Brain microvascular endothelial cell (primary cell): ENCODE data around the gene A1BG.
"Not testable (repeated sequence)": the region's sequence is repeated elsewhere in the genome, so short reads cannot be mapped to it uniquely, and the experiment has no call there.

Experiments used
- DNase-seq: peaks from one replicate; pipeline ENCODE4 v3.0.0-alpha.2; 2020
- H3K27ac ChIP-seq: fragments of 250-450 bp; sonication (Bioruptor Pico); 2 replicates; pipeline ENCODE4 v1.5.1; 2020; ENCODE audit warnings: mild to moderate bottlenecking, moderate library complexity
- H3K27me3 ChIP-seq: fragments of 250-450 bp; sonication (Bioruptor Pico); replicated peaks from 2 replicates; pipeline ENCODE4 v1.5.1; 2020; ENCODE audit warnings: mild to moderate bottlenecking
- H3K36me3 ChIP-seq: fragments of 250-450 bp; sonication (Bioruptor Pico); replicated peaks from 2 replicates; pipeline ENCODE4 v1.5.1; 2020; ENCODE audit warnings: mild to moderate bottlenecking
- H3K4me3 ChIP-seq: 2 replicates; pipeline ENCODE4 v1.5.1; 2011; ENCODE audit warnings: low read depth, mild to moderate bottlenecking, control low read depth, low read length, moderate library complexity
- in situ Hi-C: cut with HindIII; loops from 2 replicates; pipeline ENCODE4 v1.10.0; 2017; ENCODE audit warnings: low sequenced_read_pairs, low pct_ligation_motif_present
- TF ChIP-seq, protein P1 (sequence below): IDR thresholded peaks from 2 replicates; pipeline ENCODE4 v1.5.1; 2011; ENCODE audit warnings: low read depth, mild to moderate bottlenecking, moderate library complexity, low read length, control low read depth, inconsistent platforms; ENCODE audit errors: missing control alignments

A1BG gene

DNA sequence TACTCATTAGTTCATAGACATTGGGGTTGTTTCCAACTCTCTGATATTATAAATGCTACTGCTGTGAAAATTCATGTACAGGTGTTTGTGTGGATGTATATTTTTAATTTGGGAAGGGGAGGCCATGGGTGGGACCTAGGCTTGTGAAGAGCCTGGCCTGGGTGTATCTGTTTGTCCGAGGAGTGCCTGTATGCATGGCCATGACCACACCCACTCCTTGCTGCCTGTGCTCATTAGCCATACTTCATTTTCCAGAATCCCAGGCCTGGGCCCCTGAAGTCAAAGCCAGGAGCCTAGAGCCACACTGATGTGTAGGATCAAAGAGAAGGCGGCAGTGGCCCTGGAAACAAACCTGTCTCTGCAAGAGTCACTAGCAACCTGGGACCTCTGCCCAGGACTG is 37.7 kb downstream of the A1BG start:
- in situ Hi-C loops = no loop called here
- Histone ChIP-seq H3K27me3 (no peaks in the 10 kb centered on the region), H3K4me3 (no peak overlapping the region), H3K36me3 (peaks cover 31% of the 10 kb centered on the region), H3K27ac (no peak overlapping the region)
- TF ChIP-seq, protein P1, sequence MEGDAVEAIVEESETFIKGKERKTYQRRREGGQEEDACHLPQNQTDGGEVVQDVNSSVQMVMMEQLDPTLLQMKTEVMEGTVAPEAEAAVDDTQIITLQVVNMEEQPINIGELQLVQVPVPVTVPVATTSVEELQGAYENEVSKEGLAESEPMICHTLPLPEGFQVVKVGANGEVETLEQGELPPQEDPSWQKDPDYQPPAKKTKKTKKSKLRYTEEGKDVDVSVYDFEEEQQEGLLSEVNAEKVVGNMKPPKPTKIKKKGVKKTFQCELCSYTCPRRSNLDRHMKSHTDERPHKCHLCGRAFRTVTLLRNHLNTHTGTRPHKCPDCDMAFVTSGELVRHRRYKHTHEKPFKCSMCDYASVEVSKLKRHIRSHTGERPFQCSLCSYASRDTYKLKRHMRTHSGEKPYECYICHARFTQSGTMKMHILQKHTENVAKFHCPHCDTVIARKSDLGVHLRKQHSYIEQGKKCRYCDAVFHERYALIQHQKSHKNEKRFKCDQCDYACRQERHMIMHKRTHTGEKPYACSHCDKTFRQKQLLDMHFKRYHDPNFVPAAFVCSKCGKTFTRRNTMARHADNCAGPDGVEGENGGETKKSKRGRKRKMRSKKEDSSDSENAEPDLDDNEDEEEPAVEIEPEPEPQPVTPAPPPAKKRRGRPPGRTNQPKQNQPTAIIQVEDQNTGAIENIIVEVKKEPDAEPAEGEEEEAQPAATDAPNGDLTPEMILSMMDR = no peak
- no peak for DNase-seq

DNA sequence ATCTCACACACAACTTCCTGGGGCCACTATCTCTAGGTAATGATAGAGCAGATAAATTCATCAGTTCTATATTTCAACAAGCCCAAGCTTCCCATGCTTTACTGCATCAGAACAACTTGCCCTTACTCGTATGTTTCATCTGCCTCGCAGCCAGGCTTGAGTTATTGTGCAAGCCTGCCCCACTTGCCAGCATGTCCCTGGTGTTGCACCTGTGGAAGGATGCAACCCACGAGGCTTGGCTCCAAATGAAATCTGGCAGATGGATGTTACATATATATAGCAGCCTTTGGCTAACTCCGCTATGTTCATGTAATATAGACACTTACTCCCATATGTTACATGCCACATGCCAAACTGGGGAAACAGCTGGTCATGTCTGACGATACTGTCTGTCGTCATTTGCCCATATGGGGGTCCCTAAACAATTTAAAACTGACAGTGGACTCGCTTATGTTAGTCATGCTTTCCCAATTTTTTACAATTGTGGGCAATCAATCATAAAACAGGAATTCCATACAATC is 41.9 kb downstream of the A1BG start:
- Histone ChIP-seq H3K27ac (no peak overlapping the region), H3K4me3 (no peak overlapping the region), H3K27me3 (no peaks in the 10 kb centered on the region), H3K36me3 (peaks cover 53% of the 10 kb centered on the region)
- TF ChIP-seq, protein P1 = no peak
- DNase-seq = no peak
- in situ Hi-C loops = no loop called here

DNA sequence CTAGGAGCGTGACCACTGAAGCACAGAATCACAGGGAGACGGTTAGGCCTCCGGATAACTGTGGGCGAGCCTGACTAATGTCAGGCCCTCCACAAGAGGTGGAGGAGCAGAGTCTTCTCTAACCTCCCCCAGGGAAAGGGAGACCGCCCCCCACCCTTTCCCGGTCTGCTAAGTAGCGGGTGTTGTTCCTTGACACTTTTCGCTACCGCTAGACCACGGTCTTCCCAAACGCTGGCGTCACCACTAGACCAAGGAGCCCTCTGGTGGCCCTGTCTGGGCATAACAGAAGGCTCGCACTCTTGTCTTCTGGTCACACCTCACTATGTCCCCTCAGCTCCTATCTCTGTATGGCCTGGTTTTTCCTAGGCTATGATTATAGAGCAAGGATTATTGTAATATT is 42.6 kb downstream of the A1BG start:
- in situ Hi-C loops, H3K4me3 ChIP-seq, H3K27ac ChIP-seq, H3K27me3 ChIP-seq: not testable (repeated sequence)
- TF ChIP-seq, protein P1 = peak; percentile 49
- H3K36me3 ChIP-seq = peaks cover 55% of the 10 kb centered on the region
- DNase-seq = peak; percentile 57

DNA sequence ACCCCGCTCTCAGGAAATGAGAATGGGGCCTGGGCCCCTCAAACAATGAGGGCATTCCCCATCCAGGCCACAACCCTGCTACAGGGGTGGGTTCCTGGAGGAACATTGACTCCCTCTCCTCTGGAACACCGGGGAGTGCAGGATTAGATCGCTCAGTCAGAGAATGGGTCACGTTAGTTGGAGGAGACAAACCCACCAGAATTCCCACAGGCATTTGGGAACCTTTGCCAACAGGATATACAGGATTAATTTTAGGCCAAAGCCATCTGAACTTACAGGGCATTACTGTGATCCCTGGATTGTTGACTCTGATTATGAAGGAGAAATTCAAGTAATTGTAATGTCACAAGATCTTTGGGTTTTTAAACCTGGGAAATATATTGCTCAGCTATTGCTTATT is 45.6 kb downstream of the A1BG start:
- in situ Hi-C loops = no loop called here
- no peak overlapping the region for H3K27ac ChIP-seq
- no peaks in the 10 kb centered on the region for H3K27me3 ChIP-seq
- TF ChIP-seq, protein P1 = no peak
- no peak for DNase-seq
- no peak overlapping the region for H3K4me3 ChIP-seq
- peaks cover 42% of the 10 kb centered on the region for H3K36me3 ChIP-seq

DNA sequence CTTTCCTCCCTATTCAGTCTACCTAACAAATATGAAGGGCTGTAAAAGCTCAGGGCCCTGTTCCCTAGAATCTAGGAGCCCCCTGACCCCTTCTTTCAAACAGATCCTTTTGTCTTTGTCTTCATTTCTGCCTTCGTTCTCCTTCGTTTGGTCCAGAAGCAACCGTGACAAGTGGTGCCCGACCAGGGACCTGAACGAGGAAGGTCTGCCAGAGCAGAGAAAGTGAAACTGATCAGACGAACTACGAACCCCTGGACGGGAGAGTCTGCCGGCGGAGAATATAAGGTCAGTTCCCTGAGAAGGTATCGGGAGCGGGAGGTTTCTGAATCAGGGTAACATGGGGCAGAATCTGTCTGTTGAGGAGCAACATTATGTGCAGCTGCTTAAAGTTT is 47.4 kb downstream of the A1BG start:
- H3K27ac ChIP-seq = peak overlapping the region; percentile 93
- in situ Hi-C loops = no loop called here
- peaks cover 31% of the 10 kb centered on the region for H3K36me3 ChIP-seq
- H3K4me3 ChIP-seq = peak overlapping the region; percentile 98
- no peak for DNase-seq
- no peaks in the 10 kb centered on the region for H3K27me3 ChIP-seq
- TF ChIP-seq, protein P1 = no peak
